SK-N-SH (cell line): ENCODE results near the gene GALNTL6. TPM values are rescaled to one million over a fixed set of nuclear protein-coding genes. Genes with fewer than 3 reads are reported as not detected.

Source experiments
- CTCF ChIA-PET: fragments of 300-600, 350-600 bp; formaldehyde crosslinking; extraction: SDS; loops from one replicate; lab custom pipeline; 2021; lab: Yijun Ruan, JAX
- POLR2A ChIA-PET: fragments of 350-600 bp; sonication (Branson Sonifier 250); formaldehyde crosslinking; extraction: SDS; loops from one replicate; lab custom pipeline; 2020; ENCODE audit warnings: antibody characterized with exemption, inconsistent platforms; lab: Yijun Ruan, JAX
- DNase-seq: peaks from one replicate; pipeline ENCODE4 v3.0.0; 2012
- H2AFZ ChIP-seq: fragments of 200-600 bp; sonication (generic); 2 replicates; pipeline ENCODE4 v1.8.1; 2016; ENCODE audit warnings: antibody characterized with exemption, mild to moderate bottlenecking, low read depth
- H3F3A ChIP-seq: fragments of 200-600 bp; sonication (generic); replicated peaks from 2 replicates; pipeline ENCODE3; 2016; ENCODE audit warnings: antibody characterized with exemption, mild to moderate bottlenecking; ENCODE audit not compliant: insufficient read depth
- H3K27ac ChIP-seq, 2 experiments: fragments of 200-500 bp in 1 of 2; fragments of 200-600 bp in 1 of 2; sonication (Bioruptor generic) in 1 of 2; sonication (generic), shearing (Covaris generic) in 1 of 2; 2 replicates each; pipeline versions ENCODE4 v1.5.1 to v1.6.1; 2014 to 2016; ENCODE audit warnings: low read depth in 2 of 2, inconsistent platforms in 1 of 2, low read length in 1 of 2, mild to moderate bottlenecking in 1 of 2, mixed read lengths in 1 of 2
- H3K27me3 ChIP-seq: fragments of 200-600 bp; sonication (generic), shearing (Covaris generic); 2 replicates; pipeline ENCODE4 v1.6.1; 2016; ENCODE audit warnings: mixed run types; ENCODE audit not compliant: insufficient read depth
- H3K36me3 ChIP-seq, 2 experiments: fragments of 200-500 bp in 1 of 2; fragments of 200-600 bp in 1 of 2; sonication (Bioruptor generic) in 1 of 2; sonication (generic) in 1 of 2; replicated peaks in 1 of 2; 2 replicates each; pipeline versions ENCODE3 to v1.5.1; 2014 to 2016; ENCODE audit warnings: low read length in 1 of 2, mild to moderate bottlenecking in 1 of 2; ENCODE audit not compliant: insufficient read depth in 2 of 2, control insufficient read depth in 1 of 2
- H3K4me1 ChIP-seq, 2 experiments: fragments of 200-500 bp in 1 of 2; fragments of 200-600 bp in 1 of 2; sonication (Bioruptor generic) in 1 of 2; sonication (generic), shearing (Covaris generic) in 1 of 2; 2 replicates each; pipeline versions ENCODE4 v1.5.1 to v1.6.1; 2014 to 2016; ENCODE audit warnings: low read depth in 1 of 2, low read length in 1 of 2, mixed run types in 1 of 2; ENCODE audit not compliant: insufficient read depth in 2 of 2, control insufficient read depth in 1 of 2
- H3K4me2 ChIP-seq: fragments of 200-600 bp; sonication (generic), shearing (Covaris generic); 2 replicates; pipeline ENCODE4 v1.6.1; 2017; ENCODE audit warnings: mixed run types
- H3K4me3 ChIP-seq, 2 experiments: fragments of 200-500 bp in 1 of 2; fragments of 200-600 bp in 1 of 2; sonication (Bioruptor generic) in 1 of 2; sonication (generic), shearing (Covaris generic) in 1 of 2; 2 replicates each; pipeline versions ENCODE4 v1.5.1 to v1.8.1; 2014 to 2016; ENCODE audit warnings: low read depth in 2 of 2, inconsistent platforms in 1 of 2, low read length in 1 of 2, mild to moderate bottlenecking in 1 of 2, mixed read lengths in 1 of 2, moderate library complexity in 1 of 2
- H3K79me2 ChIP-seq: fragments of 200-600 bp; sonication (generic); 2 replicates; pipeline ENCODE4 v1.8.1; 2017; ENCODE audit warnings: mild to moderate bottlenecking; ENCODE audit not compliant: insufficient read depth
- H3K9ac ChIP-seq: fragments of 200-600 bp; sonication (generic); 2 replicates; pipeline ENCODE4 v1.6.1; 2017; ENCODE audit warnings: mixed run types
- H3K9me2 ChIP-seq: fragments of 200-600 bp; sonication (generic); 2 replicates; pipeline ENCODE4 v1.6.1; 2017; ENCODE audit warnings: mixed run types
- H3K9me3 ChIP-seq: fragments of 200-600 bp; sonication (generic); 2 replicates; pipeline ENCODE4 v1.6.1; 2017; ENCODE audit warnings: mixed run types, mild to moderate bottlenecking, moderate library complexity
- H4K20me1 ChIP-seq: fragments of 200-600 bp; sonication (generic); 2 replicates; pipeline ENCODE4 v1.6.1; 2017; ENCODE audit warnings: mild to moderate bottlenecking, mixed run types; ENCODE audit not compliant: insufficient read depth
- CHD2 ChIP-seq: fragments of 150-350 bp; IDR thresholded peaks from 2 replicates; pipeline ENCODE4 v1.6.1; 2018; ENCODE audit warnings: low read length; ENCODE audit not compliant: partially characterized antibody
- EP300 ChIP-seq, 2 experiments: IDR thresholded peaks; 2 replicates each; pipeline versions ENCODE4 v1.4.0 to v1.6.1; 2012; ENCODE audit warnings: borderline replicate concordance in 1 of 2, low read depth in 1 of 2, low read length in 1 of 2
- EZH2phosphoT487 ChIP-seq: fragments of 200-600 bp; sonication (generic); IDR thresholded peaks from 2 replicates; pipeline ENCODE4 v1.6.1; 2017; ENCODE audit warnings: low read depth, mixed run types, mild to moderate bottlenecking, antibody characterized with exemption, moderate library complexity, borderline replicate concordance
- FOSL2 ChIP-seq: IDR thresholded peaks from 2 replicates; pipeline ENCODE4 v1.4.0; 2012; ENCODE audit warnings: low read depth, mild to moderate bottlenecking, moderate library complexity, borderline replicate concordance
- GATA2 ChIP-seq: sonication (generic); formaldehyde crosslinking; IDR thresholded peaks from 2 replicates; pipeline ENCODE4 v1.5.0; 2020; ENCODE audit warnings: mild to moderate bottlenecking, missing genetic modification reagents
- JUND ChIP-seq: IDR thresholded peaks from 2 replicates; pipeline ENCODE4 v1.4.0; 2012
- MEF2A ChIP-seq: IDR thresholded peaks from 2 replicates; pipeline ENCODE4 v1.4.0; 2012; ENCODE audit warnings: low read depth, borderline replicate concordance
- MXI1 ChIP-seq: IDR thresholded peaks from 2 replicates; pipeline ENCODE4 v1.6.1; 2012; ENCODE audit warnings: mild to moderate bottlenecking, low read depth, low read length, improper control_type of control experiment
- NFIC ChIP-seq: IDR thresholded peaks from 2 replicates; pipeline ENCODE4 v1.4.0; 2012; ENCODE audit warnings: borderline replicate concordance
- NRF1 ChIP-seq: IDR thresholded peaks from 2 replicates; pipeline ENCODE4 v1.6.1; 2012; ENCODE audit warnings: low read depth, mild to moderate bottlenecking, low read length
- POLR2AphosphoS5 ChIP-seq: IDR thresholded peaks from 2 replicates; pipeline ENCODE4 v1.6.1; 2012; ENCODE audit warnings: low read depth, low read length
- RXRA ChIP-seq: IDR thresholded peaks from 2 replicates; pipeline ENCODE4 v1.4.0; 2012; ENCODE audit warnings: low read depth, mild to moderate bottlenecking, borderline replicate concordance
- SMC3 ChIP-seq: IDR thresholded peaks from 2 replicates; pipeline ENCODE4 v1.6.1; 2012; ENCODE audit warnings: low read depth, low read length, improper control_type of control experiment
- TAF1 ChIP-seq: IDR thresholded peaks from 2 replicates; pipeline ENCODE4 v1.6.1; 2012; ENCODE audit warnings: low read depth, mild to moderate bottlenecking, low read length, moderate library complexity, borderline replicate concordance
- WGBS: methylation state at CpG from one replicate; pipeline ENCODE4 v1.1.6; 2017; ENCODE audit warnings: low lambda C conversion rate; 5-methylcytosine and 5-hydroxymethylcytosine counted together
- polyA plus RNA-seq, 3 experiments: library from polyadenylated mRNA; depleted of rRNA; stranded (reverse); fragments of >200 nt; gene quantifications; 2 replicates each; pipeline ENCODE4 v1.2.3, GENCODE V29; 2012
- TF ChIP-seq, protein P1 (sequence below): IDR thresholded peaks from 2 replicates; pipeline ENCODE4; 2012
- TF ChIP-seq, protein P2 (sequence below): fragments of 150-350 bp; IDR thresholded peaks from 2 replicates; pipeline ENCODE4 v1.6.1; 2016; ENCODE audit warnings: mild to moderate bottlenecking, low read depth, low read length
- TF ChIP-seq, protein P3 (sequence below): IDR thresholded peaks from 2 replicates; pipeline ENCODE4 v1.4.0; 2012; ENCODE audit warnings: low read depth
- TF ChIP-seq, protein P4 (sequence below): IDR thresholded peaks from 2 replicates; pipeline ENCODE4 v1.4.0; 2012; ENCODE audit warnings: low read depth, borderline replicate concordance

Gene GALNTL6
- 0.07 TPM in 1 of 2 replicates, not detected in the other for polyA plus RNA-seq (2012; rRNA removed)
- polyA plus RNA-seq (2012; cell fraction: cytosol; rRNA removed) = 0.01 TPM in 1 of 2 replicates, not detected in the other
- not detected in 2 replicates for polyA plus RNA-seq (2012; cell fraction: nucleus; rRNA removed)

DNA sequence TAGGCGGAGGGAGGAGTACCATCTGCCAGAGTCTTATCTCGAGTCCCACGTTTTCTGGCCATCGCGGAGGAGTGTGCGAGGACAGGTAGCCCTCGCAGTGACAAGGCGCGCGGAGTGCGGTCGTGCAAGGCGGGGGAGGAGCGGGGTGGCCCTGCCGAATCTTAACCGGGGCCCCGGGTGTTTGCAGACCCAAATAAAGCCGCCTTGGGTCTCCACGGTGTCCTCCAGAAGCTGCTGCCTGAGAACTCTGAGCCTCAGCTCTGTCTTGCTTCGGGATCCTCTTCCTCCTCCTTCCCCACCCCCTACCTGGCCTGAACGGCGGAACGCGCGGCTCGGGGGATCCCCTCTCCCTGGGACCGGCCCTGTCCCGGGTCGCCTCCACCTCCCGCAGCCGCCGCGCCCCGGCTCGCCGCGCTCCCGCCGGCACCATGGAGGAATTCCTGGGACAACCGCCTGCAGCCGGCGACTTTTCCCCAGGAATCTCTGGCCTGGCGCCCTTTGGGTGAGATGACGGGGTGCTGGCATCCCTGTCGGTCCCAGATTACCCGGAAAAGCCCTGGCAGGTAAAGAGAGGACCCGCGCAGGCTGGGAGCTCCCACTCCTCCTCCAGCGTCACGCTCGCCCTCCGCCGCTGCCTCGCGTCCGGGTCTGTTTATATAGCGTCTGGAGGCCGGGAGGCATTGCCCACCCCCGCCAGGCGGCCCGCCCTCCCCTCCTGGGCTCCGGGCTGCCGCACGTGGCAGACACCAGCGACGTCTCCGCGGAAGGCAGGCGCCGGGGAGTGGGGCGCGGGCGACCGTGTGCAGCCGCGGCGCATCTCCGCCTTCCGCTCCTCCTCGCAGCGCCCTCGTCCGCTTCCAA is at the start of gene GALNTL6:
GALNTL6 (plus strand) TSS at position 740 of the 861 bp plus-strand sequence.
- POLR2A ChIA-PET = no interaction called here

DNA sequence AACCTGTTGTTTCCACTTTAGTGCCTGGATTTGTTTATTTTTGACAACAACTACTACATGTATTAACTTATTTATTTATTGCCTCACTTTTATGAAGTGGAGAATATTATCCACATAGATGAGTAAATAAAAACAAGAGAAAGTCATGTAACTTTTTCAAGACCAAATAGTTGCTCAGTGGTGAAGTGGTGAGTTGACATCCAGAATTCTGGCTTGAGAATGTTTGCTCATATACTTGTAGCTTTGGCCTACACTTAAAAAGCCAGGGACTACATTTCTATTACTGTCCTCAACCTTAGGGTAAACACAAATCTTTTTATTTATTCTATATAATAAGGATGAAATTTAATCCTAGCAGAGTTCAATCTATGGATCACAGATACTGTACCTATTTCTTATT is 47.7 kb upstream of the GALNTL6 start:
- no peaks in the 10 kb centered on the region for H4K20me1 ChIP-seq
- H3K9me2 ChIP-seq = no peaks in the 10 kb centered on the region
- POLR2A ChIA-PET = no interaction called here
- no peak overlapping the region for H3K27ac ChIP-seq
- H2AFZ ChIP-seq = no peak overlapping the region
- H3K4me2 ChIP-seq = no peak overlapping the region
- no peaks in the 10 kb centered on the region for H3K4me1 ChIP-seq
- CTCF ChIA-PET = no interaction called here
- TF ChIP-seq TAF1 (no peak), JUND (no peak), RXRA (no peak), GATA2 (CRISPR knock-in tag) (no peak), NFIC (no peak), FOSL2 (no peak), MXI1 (no peak), CHD2 (no peak), EZH2phosphoT487 (no peak), NRF1 (no peak), POLR2AphosphoS5 (no peak), SMC3 (no peak)
- TF ChIP-seq, protein P1, sequence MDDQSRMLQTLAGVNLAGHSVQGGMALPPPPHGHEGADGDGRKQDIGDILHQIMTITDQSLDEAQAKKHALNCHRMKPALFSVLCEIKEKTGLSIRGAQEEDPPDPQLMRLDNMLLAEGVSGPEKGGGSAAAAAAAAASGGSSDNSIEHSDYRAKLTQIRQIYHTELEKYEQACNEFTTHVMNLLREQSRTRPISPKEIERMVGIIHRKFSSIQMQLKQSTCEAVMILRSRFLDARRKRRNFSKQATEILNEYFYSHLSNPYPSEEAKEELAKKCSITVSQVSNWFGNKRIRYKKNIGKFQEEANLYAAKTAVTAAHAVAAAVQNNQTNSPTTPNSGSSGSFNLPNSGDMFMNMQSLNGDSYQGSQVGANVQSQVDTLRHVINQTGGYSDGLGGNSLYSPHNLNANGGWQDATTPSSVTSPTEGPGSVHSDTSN = no peak
- TF ChIP-seq, protein P2, sequence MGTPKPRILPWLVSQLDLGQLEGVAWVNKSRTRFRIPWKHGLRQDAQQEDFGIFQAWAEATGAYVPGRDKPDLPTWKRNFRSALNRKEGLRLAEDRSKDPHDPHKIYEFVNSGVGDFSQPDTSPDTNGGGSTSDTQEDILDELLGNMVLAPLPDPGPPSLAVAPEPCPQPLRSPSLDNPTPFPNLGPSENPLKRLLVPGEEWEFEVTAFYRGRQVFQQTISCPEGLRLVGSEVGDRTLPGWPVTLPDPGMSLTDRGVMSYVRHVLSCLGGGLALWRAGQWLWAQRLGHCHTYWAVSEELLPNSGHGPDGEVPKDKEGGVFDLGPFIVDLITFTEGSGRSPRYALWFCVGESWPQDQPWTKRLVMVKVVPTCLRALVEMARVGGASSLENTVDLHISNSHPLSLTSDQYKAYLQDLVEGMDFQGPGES = no peak
- TF ChIP-seq, protein P3, sequence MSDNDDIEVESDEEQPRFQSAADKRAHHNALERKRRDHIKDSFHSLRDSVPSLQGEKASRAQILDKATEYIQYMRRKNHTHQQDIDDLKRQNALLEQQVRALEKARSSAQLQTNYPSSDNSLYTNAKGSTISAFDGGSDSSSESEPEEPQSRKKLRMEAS = no peak
- TF ChIP-seq, protein P4, sequence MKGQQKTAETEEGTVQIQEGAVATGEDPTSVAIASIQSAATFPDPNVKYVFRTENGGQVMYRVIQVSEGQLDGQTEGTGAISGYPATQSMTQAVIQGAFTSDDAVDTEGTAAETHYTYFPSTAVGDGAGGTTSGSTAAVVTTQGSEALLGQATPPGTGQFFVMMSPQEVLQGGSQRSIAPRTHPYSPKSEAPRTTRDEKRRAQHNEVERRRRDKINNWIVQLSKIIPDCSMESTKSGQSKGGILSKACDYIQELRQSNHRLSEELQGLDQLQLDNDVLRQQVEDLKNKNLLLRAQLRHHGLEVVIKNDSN = no peak
- no peaks in the 10 kb centered on the region for H3K27me3 ChIP-seq
- H3K79me2 ChIP-seq = no peaks in the 10 kb centered on the region
- no peak for DNase-seq
- H3K9me3 ChIP-seq = no peaks in the 10 kb centered on the region
- H3K36me3 ChIP-seq = no peaks in the 10 kb centered on the region
- H3K9ac ChIP-seq = no peak overlapping the region
- no peak overlapping the region for H3K4me3 ChIP-seq
- no peaks in the 10 kb centered on the region for H3F3A ChIP-seq

More for the DNA sequence above, at the start of gene GALNTL6:
- Histone ChIP-seq H3K27me3 (peaks cover 23% of the 10 kb centered on the region), H4K20me1 (no peaks in the 10 kb centered on the region), H3K4me2 (peak within 1 kb of the TSS; percentile 89), H3K4me3 (peak within 1 kb of the TSS; percentile 46 to 56), H3K9me2 (no peaks in the 10 kb centered on the region), H3F3A (no peaks in the 10 kb centered on the region), H3K79me2 (no peaks in the 10 kb centered on the region), H3K9me3 (no peaks in the 10 kb centered on the region), H3K36me3 (no peaks in the 10 kb centered on the region), H2AFZ (peak within 1 kb of the TSS; percentile 63; the same call in 1 of the 2 replicates), H3K4me1 (peaks cover 0 to 10% of the 10 kb centered on the region in 2 experiments; a peak in 1 of 4 replicates), H3K9ac (no peak within 1 kb of the TSS), H3K27ac (no peak within 1 kb of the TSS)
- peak; percentile 71 for DNase-seq
- WGBS = 9% methylated on average over 28 of the region's 83 CpGs
- TF ChIP-seq SMC3 (no peak), MEF2A (no peak), JUND (no peak), MXI1 (no peak; the same call in 1 of the 2 replicates), EP300 (IDR thresholded peaks at IDR 0.05; ENCODE audit: borderline replicate concordance in 1 of 2, low read depth in 1 of 2, low read length in 1 of 2) (no peak), NRF1 (no peak)
- TF ChIP-seq, protein P3 = peak; percentile 49; the same call in 1 of the 2 replicates
- CTCF ChIA-PET = interaction anchor here (0.8 kb wide), 1 partner anchor 9 kb away, joined by 3 read pairs; no protein-coding TSS in a partner anchor
